Measurements from ENCODE around the gene OAF. TPM values are rescaled to one million over a fixed set of nuclear protein-coding genes. Genes with fewer than 3 reads are reported as not detected.
"Not testable (repeated sequence)": the region's sequence is repeated elsewhere in the genome, so short reads cannot be mapped to it uniquely, and the experiment has no call there.

Gene OAF
- total and polyA plus RNA-seq, 11 donors: 10.3 to 41.9 (median 19.9) TPM

GRCh38 chr11:120272303-120272702 is 61.5 kb downstream of the OAF start:
- H3K4me1 ChIP-seq: no peaks in the 10 kb centered on the region
- no peaks in the 10 kb centered on the region for H3K9me3 ChIP-seq
- H3K27me3 ChIP-seq: peaks cover 0 to 22% (median 9%) of the 10 kb centered on the region in 9 donors
- H3K27ac ChIP-seq: no peak overlapping the region
- TF ChIP-seq POLR2A (IDR thresholded peaks at IDR 0.05) (no peak), CTCF (IDR thresholded peaks at IDR 0.05) (no peak)
- no peak overlapping the region for H3K4me3 ChIP-seq
- intact Hi-C loops (cut with DNase I): no loop called here
- WGBS, 4 donors: 77 to 96% (median 87%) methylated on average over 2 of the region's 2 CpGs
- no peaks in the 10 kb centered on the region for H3K36me3 ChIP-seq
- DNase-seq (no peak), ATAC-seq (peak in 1 of 4 donors; percentile 22)

GRCh38 chr11:120273432-120273831 is 62.6 kb downstream of the OAF start:
- ATAC-seq (no peak), DNase-seq (no peak)
- peaks cover 0 to 13% (median 5%) of the 10 kb centered on the region in 9 donors for H3K27me3 ChIP-seq
- H3K4me3 ChIP-seq: no peak overlapping the region
- no peaks in the 10 kb centered on the region for H3K9me3 ChIP-seq
- H3K4me1 ChIP-seq: no peaks in the 10 kb centered on the region
- H3K36me3 ChIP-seq: no peaks in the 10 kb centered on the region
- intact Hi-C loops (cut with DNase I): no loop called here
- TF ChIP-seq POLR2A (IDR thresholded peaks at IDR 0.05) (no peak), CTCF (IDR thresholded peaks at IDR 0.05) (no peak)
- H3K27ac ChIP-seq: no peak overlapping the region
- 93 to 98% (median 96%) methylated on average over 2 of the region's 2 CpGs for WGBS, 4 donors

GRCh38 chr11:120273956-120274355 is 63.1 kb downstream of the OAF start:
- H3K9me3 ChIP-seq; H3K4me1 ChIP-seq; ATAC-seq; DNase-seq; H3K36me3 ChIP-seq; intact Hi-C loops (cut with DNase I); H3K27me3 ChIP-seq; H3K27ac ChIP-seq; H3K4me3 ChIP-seq: not testable (repeated sequence)
- 91 to 98% (median 96%) methylated on average over 2 of the region's 2 CpGs for WGBS, 4 donors

- Histone ChIP-seq H3K9me3 (no peaks in the 10 kb centered on the region), H3K4me1 (peaks cover 0 to 13% (median 2%) of the 10 kb centered on the region in 12 donors), H3K4me3 (no peak overlapping the region), H3K27ac (no peak overlapping the region), H3K27me3 (no peaks in the 10 kb centered on the region), H3K36me3 (no peaks in the 10 kb centered on the region)
- no peak for ATAC-seq
- TF ChIP-seq POLR2A (IDR thresholded peaks at IDR 0.05): no peak
- no peak for TF ChIP-seq CTCF (IDR thresholded peaks at IDR 0.05)
- DNase-seq: no peak
- intact Hi-C loops (cut with DNase I): no loop called here
- 83 to 91% (median 87%) methylated on average over 5 of the region's 5 CpGs for WGBS, 4 donors
Measured at GRCh38 chr11:120279502-120279901, 68.7 kb downstream of the OAF start.

Other genes with a start within 250 kb of the OAF start
- 1 to 10 TPM in 1 of 9 donors, under 1 TPM in 1, not detected in 7; 0.56 to 6.4 TPM for gene TRIM29, start 72.9 kb upstream of the OAF start, total RNA-seq
- gene TRIM29, start 72.9 kb upstream of the OAF start, polyA plus RNA-seq: under 1 TPM in 1 of 2 donors, not detected in 1; 0.14 TPM
- gene POU2F3, start 29.1 kb downstream of the OAF start, total RNA-seq: under 1 TPM in 1 of 9 donors, not detected in 8; 0.15 TPM
- not detected for gene POU2F3, start 29.1 kb downstream of the OAF start, polyA plus RNA-seq
- 10 to 100 TPM in 6 of 9 donors, 1 to 10 TPM in 3; 9.4 to 15.0 (median 10.3) TPM for gene TLCD5, start 114.3 kb downstream of the OAF start, total RNA-seq
- gene TLCD5, start 114.3 kb downstream of the OAF start, polyA plus RNA-seq: 10 to 100 TPM in 1 of 2 donors, 1 to 10 TPM in 1; 4.0 to 12.2 TPM
- gene ARHGEF12, start 125.4 kb downstream of the OAF start, total RNA-seq: 100 to 1,000 TPM in 7 of 9 donors, 10 to 100 TPM in 2; 79.3 to 140 (median 114) TPM
- gene ARHGEF12, start 125.4 kb downstream of the OAF start, polyA plus RNA-seq: 10 to 100 TPM; 22.0 to 52.2 TPM

All from heart left ventricle (tissue), 16 donors.